GM18505 (cell line): ENCODE measurements around the gene SERTAD3.
"Not testable (repeated sequence)": the region's sequence is repeated elsewhere in the genome, so short reads cannot be mapped to it uniquely, and the experiment has no call there.

Source experiments
- ATAC-seq: cut with Tn5 transposase; IDR thresholded peaks from one replicate; pipeline ENCODE4 v1.9.1; 2021; ENCODE audit not compliant: unreplicated experiment
- POLR2A ChIP-seq: IDR thresholded peaks from 4 replicates; pipeline ENCODE4 v1.6.1; 2011; ENCODE audit warnings: borderline replicate concordance; ENCODE audit not compliant: insufficient read depth, insufficient read length; ENCODE audit errors: extremely low read depth

Gene SERTAD3

GRCh38 chr19:40414542-40415535 lies 29.3 kb downstream of the SERTAD3 start:
- no peak for ATAC-seq
- TF ChIP-seq POLR2A: no peak

- no peak for ATAC-seq
- no peak for TF ChIP-seq POLR2A
These were observed 30.8 kb downstream of the SERTAD3 start, which contains the start of gene PRX for GRCh38 chr19:40413291-40413845. Gene PRX, minus strand, starts transcription at chr19:40413378. Its CDS starts 5,446 bp downstream, at chr19:40407932.

GRCh38 chr19:40412866-40413265 lies 31.3 kb downstream of the SERTAD3 start:
- TF ChIP-seq POLR2A: no peak
- ATAC-seq: no peak

- TF ChIP-seq POLR2A: no peak
These were observed 32.1 kb downstream of the SERTAD3 start for GRCh38 chr19:40411958-40412499.

GRCh38 chr19:40411125-40411842 lies 32.9 kb downstream of the SERTAD3 start:
- TF ChIP-seq POLR2A: peak; percentile 18
- ATAC-seq: no peak

More at GRCh38 chr19:40411958-40412499, 32.1 kb downstream of the SERTAD3 start:
- ATAC-seq: no peak

- ATAC-seq: no peak
- TF ChIP-seq POLR2A: no peak
These were observed 34.1 kb downstream of the SERTAD3 start for GRCh38 chr19:40410030-40410389.

GRCh38 chr19:40408598-40408925 lies 35.6 kb downstream of the SERTAD3 start:
- ATAC-seq: not testable (repeated sequence)

- no peak for ATAC-seq
- TF ChIP-seq POLR2A: no peak
These were observed 36.2 kb downstream of the SERTAD3 start for GRCh38 chr19:40407714-40408597.

GRCh38 chr19:40403262-40403984 lies 40.7 kb downstream of the SERTAD3 start:
- ATAC-seq: peak; percentile 70
- no peak for TF ChIP-seq POLR2A

- ATAC-seq: no peak
- no peak for TF ChIP-seq POLR2A
These were observed 43.6 kb downstream of the SERTAD3 start for GRCh38 chr19:40400559-40400958.

GRCh38 chr19:40398417-40399131 lies 45.6 kb downstream of the SERTAD3 start:
- ATAC-seq: no peak
- TF ChIP-seq POLR2A: no peak
